Measurements from ENCODE around the gene PPARA.
"Not testable (repeated sequence)": the region's sequence is repeated elsewhere in the genome, so short reads cannot be mapped to it uniquely, and the experiment has no call there.

PPARA gene

DNA sequence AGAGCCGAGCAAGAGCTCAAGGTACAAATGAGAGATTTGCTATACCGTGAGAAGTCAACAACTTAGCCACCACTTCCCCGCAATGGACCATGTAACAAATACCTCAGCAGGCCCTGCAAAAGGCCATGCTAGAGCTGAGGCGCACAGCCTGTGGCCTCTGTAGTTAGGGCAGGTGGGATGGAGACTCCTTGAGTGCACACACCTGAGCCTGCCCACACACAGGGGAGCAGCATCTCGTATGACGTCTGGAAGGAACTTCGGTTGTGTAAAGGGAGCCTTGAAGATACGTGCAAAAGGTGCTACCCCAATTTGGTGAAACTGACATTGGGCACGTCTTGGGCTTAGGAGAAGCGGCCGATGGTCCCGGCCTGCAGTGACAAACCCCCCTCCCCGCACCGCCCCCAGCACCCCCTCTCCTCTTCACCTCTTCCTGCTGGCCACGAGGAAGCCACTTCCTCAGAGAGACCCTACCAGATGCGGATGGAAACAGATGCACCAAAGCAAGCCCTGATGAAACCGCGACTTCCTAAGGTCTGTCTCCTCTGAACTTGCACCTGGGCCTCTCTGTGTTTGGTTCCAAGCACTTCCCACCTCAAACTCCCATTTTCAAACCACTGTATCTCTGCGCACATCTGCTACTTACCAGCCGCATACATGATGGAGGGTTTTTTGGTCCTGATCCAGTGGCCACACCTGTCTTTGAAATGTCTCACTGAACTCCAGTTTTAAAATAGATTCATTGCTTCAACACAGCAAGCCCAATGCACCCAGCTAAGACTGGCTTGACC lies 89.1 kb downstream of the PPARA start:
- in situ Hi-C loops (cut with MboI; ENCODE audit: low sequenced_read_pairs) = no loop called here

DNA sequence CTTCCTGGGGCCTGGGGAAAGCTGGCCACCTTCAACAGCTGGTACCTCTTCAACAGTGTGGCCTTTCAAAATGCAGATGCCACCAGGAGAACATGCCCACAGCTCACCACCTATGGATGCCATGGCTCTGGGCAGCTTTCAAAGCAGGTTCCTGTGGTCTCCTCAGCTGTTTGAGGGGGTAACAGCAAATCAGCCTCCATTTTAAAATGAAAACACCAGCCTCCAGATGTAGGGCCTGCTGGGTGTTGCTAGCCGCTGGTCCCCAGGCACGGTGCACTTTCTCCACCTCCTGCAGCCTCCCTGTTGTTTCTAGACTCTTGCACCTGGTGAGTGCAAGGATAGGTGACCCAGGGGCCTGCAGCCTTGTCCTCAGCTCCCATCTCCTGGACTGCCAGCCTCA lies 89.7 kb downstream of the PPARA start:
- in situ Hi-C loops (cut with MboI; ENCODE audit: low sequenced_read_pairs) = no loop called here

DNA sequence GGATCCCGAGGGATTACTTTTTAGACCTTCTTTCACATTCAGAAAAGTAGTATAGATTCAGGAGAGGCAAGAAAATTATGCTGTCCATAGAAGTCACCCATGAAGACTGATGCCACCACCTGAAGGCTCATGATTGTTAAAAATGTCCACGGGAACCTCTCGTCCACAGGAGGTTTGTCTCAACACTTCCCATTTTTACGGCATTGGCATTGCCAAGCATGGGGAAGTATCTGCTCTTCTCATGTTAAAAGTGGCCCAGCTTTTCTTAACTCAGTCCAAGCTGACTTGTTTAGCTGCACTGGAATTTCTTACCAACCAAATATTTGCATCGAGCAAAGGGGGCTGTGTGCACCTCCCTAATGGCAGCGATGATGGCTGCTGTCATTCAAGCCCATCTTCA lies 90.2 kb downstream of the PPARA start:
- in situ Hi-C loops (cut with MboI; ENCODE audit: low sequenced_read_pairs) = no loop called here

DNA sequence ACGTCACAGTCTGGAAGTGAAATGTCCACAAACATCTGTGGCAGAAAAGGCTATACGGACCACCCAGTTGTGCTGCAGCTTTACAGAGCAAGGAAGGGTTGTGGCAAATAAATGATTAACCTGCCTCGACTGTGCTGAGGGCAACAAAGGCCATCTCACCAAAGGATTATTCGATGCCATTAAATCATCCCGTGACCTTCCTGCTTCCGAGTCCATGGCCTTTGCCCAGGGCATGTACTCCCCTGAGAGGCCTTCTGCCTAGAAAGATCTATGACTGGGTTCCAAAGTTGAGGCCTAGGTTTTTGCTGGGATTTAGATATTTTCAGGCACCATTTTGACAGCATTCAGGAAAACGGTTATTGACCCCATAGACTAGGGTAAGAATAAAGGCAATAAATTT lies 90.6 kb downstream of the PPARA start:
- in situ Hi-C loops (cut with MboI; ENCODE audit: low sequenced_read_pairs) = no loop called here

DNA sequence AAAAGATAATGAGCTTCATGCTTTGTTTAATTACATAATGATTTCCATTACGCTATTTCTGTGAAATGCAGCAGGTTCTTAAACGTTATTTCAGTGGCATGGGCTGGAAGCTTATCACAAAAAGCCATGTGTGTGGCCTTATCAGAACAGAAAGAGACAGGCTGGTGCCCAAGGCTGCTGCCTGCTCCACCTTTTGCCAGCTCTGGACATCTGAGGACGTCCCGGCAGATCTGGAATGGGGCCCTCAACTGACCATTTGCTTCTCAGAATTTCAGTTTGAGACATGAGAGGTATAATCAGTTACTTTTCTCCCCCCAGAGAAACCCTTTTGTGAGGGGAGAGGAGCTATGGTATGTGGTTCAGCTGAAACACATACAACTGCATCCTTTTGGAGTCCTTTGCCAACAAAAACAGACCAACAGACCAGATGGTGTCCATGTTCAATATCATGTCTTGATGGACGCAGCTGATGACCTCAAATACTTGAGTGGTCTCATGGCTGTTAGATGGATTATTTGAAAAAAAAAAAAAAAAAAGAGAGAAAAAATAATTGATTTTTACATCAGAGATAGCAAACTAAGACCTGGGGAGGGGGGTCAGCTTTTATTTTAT lies 91.2 kb downstream of the PPARA start:
- in situ Hi-C loops (cut with MboI; ENCODE audit: low sequenced_read_pairs) = no loop called here

DNA sequence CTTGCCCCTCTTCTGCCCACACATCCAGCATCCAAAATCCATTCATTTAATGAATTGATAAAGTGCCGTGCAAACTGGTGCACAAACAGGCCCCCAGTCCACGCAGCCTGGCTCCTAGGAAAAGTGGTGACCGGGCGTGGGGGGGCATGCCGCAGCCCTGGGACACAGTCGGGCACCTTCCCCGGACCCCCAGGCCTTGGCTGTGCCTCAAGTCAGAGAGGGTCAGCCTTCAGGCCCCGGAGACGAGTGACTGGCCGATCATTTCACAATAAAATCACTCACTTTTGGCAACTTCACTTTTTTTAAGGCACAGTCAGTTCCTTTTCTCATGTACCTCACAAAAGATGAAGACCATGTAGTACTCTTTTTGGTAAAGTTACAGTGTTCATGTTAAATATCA lies 91.8 kb downstream of the PPARA start:
- in situ Hi-C loops (cut with MboI; ENCODE audit: low sequenced_read_pairs) = no loop called here

DNA sequence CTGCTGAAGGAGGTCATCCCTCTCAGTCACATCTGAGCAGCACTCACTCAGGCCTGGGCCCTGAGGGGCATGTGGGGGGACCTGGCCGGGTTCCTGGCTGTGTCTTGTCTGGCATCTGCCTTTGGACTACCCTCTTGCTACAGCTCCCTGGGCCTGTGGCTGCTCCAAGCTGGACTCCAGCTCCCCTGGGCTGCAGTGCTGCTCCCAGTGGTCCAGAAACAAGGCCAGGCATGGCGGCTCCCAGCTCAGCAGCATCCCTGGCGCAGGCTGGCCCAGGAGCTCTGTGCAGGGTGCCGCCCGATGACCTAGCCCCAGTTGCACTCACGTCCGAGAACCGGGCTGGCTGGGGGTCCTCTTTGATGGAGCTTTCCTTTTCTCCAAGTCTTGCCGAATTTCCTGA lies 94.4 kb downstream of the PPARA start:
- in situ Hi-C loops (cut with MboI; ENCODE audit: low sequenced_read_pairs) = no loop called here

DNA sequence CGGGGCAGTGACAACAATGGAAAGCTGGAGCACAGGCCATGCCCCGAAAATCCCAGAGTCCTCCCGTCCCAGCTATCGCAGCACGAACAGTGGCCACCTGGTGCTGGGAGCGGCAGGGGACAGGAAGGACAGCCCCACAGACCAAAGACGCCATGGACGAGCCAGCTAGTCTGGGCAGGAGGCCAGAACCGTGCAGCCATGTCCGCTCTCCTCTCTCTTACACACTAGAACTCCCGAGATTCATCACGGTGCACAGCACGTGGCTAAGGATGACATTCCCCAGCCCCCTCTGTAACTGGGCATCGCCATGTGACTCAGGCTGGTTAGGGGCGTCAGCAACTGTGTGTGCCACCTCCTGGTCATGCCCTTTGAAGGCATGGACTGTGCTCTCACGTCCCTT lies 95.2 kb downstream of the PPARA start:
- in situ Hi-C loops (cut with MboI; ENCODE audit: low sequenced_read_pairs) = no loop called here

DNA sequence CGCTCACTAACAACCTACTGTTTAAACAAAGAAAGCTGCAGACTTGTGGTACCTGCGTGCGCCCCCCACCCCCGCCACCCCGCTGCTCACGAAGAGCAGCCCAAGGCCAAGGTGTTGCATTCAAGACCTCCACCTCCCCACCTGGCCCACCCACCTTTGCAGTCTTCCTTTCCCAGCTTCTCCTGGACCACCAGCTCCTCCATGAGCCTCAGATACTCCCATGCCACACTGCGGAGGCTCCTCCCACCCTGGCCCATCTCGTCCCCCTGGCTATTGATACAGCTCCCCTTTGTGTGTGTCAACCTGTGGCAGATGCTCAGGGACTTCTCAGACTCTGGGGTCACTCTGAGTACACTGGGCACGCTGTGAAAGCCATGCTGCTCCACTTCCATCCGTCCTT lies 95.9 kb downstream of the PPARA start:
- in situ Hi-C loops (cut with MboI; ENCODE audit: low sequenced_read_pairs) = no loop called here

DNA sequence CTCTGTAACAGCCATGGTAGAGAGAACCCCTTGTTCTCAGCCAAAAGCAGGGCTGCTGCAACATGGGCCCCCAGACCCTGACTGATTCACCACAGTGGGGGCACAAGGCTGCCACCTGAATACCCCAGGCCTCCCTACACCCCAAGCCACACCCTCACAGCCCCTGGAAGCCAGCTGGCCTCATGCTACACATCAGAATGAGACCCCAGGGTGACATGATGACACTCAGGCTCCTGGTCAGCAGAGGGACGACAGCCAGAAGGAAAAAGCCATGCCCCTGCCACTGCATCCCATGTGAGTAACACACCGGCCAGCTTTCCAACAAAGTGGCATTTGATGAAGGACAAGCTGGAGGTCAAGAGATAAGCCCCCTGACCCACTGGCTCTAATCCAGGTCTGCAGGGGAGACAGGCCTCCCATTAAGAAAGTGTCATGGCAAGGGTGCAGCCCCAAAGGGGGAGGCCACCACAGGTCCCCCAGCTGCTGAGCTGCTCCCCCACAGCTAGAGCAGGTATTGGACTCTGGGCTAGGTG lies 97.2 kb downstream of the PPARA start:
- in situ Hi-C loops (cut with MboI; ENCODE audit: low sequenced_read_pairs) = no loop called here

DNA sequence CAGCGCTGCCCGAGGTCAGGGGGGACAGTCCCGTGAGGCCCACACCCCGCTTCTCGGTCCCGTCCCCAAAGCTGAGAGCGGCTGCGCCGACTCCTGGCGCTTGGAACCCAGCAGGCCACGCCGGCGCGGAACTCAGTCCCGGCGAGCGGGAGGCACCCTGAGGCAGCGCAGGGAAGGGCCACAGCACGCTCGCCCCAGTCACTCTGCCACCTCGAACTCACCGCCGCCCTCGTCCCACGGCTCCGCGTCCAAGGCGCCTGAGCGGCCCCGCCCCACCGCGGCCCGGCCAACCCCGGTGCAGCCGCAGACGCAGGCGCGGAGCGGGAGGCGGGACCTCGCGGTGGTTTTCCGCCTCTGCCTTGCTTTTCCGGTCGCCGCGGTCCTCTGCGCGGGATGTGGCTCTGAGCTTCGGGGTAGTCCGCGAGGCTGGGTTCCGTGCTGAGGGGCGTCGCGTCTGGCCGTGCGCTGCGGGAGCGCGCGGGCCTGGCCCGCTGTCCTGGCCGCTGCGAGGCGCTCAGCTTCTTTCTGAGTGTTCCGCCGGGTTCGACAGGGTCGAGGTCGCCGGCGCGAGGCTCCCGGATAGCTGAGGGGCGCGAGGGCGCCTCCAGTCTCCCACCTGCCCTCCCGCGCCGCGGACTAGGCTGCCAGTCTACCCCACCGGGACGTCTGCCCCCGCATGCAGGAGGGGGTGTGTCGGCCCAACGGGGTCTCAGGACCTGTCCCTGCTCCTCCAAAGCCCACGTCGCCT lies 99.9 kb downstream of the PPARA start, which contains the start of gene CDPF1:
Gene CDPF1, minus strand, starts transcription at position 259 of the 748 bp plus-strand sequence. CDS start 2,009 bp downstream, outside the sequence.
- in situ Hi-C loops (cut with MboI; ENCODE audit: low sequenced_read_pairs) = no loop called here

DNA sequence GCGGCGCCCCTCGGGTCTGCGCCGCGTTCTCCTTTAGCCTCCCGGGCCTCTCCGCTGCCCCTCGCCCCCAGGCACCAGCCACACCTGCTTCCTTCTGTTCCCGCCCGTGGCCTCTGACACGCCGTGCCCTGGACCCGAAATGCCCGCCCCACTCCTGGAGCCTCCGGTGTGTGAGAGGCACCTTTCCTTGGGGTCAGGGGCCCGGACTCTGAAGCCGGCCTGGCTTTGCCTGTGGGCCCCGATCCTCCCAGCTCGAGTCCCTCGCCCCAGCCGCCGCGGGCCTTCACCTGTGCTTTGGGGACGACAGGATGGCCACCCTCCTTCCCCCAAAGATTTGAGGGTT lies 100.4 kb downstream of the PPARA start:
- in situ Hi-C loops (cut with MboI; ENCODE audit: low sequenced_read_pairs) = no loop called here

DNA sequence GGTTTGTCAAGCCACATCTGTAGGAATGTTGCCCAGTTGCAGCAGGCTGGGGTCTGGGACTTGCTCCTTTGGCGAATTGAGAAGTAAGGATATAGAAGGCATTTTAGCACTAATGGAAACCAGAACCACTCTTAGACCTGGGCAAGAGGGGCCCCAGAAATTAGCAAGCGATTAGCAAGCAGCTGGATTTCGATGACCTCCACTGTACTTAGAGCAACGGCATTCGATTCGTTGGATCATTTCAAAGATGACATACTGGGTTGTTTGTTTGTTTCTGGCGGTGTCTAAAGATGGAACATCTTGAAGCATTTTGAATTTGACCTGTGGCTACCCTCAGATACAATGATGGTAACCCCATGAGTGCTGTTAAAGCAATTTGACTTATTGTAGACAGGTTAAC lies 100.9 kb downstream of the PPARA start:
- in situ Hi-C loops (cut with MboI; ENCODE audit: low sequenced_read_pairs) = no loop called here

DNA sequence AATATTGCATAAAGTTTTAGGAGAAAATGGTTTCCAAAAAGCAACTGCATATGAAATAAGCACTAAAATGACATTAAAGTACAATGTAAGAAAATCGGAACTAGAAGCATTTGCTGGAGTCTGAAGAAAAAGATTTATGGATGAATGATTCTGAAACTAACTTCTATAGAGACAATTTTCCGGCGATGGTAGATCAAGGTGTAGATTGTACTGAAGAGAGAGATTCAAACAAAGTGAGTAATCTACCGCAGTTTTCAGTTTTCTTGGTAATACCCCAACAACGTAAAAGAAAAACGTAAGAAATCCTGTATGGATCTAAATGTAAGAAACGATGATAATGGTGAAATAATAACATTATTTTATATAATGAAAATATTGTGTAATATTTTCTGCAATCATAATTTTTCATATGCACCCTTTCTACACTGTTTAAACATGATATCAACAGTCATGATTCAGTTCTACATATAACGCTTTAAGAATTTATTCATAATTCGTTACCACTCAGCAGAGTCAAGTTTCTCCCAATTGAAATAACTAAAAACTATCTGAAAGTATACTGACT lies 101.6 kb downstream of the PPARA start:
- in situ Hi-C loops (cut with MboI; ENCODE audit: low sequenced_read_pairs) = no loop called here

DNA sequence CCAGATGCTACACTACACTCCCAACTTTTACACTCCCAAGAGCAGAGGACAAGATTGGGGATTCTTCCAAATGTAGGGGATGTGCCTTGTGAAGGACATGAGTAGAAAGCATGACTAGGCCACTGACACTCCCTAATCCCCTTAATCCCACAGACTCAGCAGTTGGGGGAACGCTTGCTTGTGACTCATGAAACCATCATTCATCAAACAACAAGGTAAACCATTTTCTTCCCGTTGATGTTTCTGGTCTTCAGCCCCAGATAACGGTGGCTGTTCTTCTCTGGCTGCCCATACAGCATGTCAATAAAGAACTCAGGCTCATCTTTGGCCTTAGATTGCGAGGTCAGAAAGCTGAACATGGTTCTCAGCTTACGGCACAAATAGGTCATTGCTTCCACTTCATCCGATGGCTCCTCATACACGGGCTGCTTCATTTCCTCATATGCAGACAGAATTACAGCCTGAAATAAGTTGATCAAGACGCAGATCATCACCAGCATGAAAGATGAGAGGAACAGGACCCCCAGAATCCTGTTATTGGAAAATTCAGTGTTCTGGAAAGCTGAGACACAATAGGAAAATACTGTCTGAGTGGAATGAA lies 106.1 kb downstream of the PPARA start:
- in situ Hi-C loops (cut with MboI; ENCODE audit: low sequenced_read_pairs) = no loop called here

DNA sequence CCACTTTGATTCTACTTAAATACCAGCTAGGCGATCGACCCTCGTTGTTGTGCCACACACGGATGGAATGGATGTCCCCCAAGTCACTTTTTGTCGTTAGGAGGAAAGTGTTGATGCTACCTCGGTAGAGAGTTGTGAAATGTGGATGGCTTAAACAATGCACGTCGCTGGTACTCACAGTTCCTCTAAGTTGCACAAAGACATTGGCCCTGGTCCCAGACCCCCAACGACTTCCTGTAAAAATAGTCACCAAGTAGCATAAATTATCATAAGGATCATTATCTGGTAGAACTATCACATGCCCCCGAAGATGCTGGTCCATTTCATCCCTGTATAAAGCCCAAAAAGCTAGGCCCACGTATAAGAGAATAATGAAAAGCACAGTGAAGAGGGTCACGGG lies 109.0 kb downstream of the PPARA start:
- in situ Hi-C loops (cut with MboI; ENCODE audit: low sequenced_read_pairs) = no loop called here

DNA sequence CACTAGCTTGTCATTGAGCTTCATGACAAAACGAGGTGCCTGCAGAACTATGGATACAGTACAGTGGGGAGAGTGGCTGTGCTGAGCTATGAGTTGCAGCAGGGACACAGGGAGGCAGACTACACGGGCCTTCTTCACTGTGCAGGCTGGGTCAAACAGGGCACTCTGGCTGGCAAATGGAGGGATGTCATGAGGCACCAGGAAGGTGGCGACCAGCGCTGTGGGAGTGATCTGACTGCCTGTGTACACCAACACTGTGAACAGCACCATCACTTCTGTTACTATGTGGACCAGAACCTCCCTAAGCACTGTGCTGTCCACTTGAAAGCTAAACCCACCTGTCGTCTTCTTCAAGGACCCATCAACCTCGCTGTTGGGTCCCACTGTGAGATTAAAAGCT lies 109.7 kb downstream of the PPARA start:
- in situ Hi-C loops (cut with MboI; ENCODE audit: low sequenced_read_pairs) = no loop called here

DNA sequence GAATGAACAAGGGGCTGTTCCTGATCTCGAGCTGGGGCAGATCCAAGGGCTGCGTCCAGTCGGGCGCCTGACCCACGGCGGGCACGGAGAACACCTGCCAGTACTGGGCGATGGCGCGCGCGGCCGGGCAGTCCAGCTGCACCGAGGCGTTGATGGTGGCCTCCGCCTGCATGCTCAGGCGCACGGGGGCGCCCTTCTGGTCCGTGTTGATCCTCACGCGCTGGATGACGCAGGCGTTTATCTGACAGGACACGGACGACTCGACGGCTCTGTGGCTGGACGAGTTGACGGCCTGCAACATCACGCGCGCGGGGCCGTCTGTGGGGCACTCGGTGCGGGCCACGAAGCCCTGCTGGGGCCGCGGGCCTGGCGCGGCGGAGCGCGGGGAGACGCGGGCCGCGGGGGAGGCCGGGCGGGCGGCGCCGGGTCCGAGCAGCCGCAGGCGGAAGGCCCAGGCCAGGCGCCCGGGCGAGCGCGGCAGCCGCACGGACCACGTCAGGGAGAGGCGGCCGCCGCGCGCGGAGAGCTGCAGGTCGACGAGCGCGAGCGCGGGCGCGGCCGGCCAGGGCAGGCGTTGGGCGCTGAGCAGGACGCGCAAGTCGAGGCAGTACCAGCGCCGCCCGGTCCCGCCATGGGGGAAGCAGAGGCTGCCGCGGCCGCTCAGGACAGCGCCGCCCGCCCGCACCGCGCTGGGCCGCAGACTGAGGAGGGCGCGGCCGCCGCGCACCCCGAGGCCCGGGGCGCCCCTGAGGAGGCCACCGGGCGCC lies 112.3 kb downstream of the PPARA start:
- in situ Hi-C loops (cut with MboI; ENCODE audit: low sequenced_read_pairs) = no loop called here

DNA sequence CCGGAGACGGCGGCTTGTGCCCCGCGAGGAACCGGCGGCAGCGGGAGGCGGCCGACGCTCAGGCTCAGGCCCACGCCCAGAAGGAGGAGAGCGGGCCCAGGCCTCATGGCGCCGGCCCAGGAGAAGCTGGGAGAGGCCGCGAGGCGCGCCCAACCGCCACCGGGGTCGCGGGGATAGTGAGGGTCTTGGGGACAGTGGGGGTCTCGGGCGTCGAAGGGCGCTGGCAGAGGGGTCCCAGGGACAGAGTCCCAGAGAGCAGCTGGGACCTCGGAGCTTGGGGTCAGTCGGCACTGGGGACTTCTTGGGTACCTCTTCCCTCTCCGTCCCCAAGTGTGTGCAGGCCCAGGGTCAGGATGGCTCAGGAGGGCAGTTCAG lies 112.9 kb downstream of the PPARA start, which contains the start of gene PKDREJ:
Gene PKDREJ, minus strand, starts transcription at position 128 of the 375 bp plus-strand sequence. Its CDS starts 21 bp downstream, at position 107.
- in situ Hi-C loops (cut with MboI; ENCODE audit: low sequenced_read_pairs) = no loop called here

DNA sequence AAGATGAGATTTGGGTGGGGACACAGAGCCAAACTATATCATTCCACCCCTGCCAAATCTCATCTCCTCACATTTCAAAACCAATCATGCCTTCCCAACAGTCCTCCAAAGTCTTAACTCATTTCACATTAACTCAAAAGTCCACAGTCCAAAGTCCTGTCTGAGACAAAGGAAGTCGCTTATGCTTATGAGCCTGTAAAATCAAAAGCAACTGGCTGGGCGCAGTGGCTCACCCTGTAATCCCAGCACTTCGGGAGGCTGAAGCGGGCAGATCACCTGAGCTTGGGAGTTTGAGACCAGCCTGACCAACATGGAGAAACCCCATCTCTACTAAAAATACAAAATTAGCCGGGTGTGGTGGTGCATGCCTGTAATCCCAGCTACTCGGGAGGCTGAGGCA lies 114.2 kb downstream of the PPARA start:
- in situ Hi-C loops (cut with MboI; ENCODE audit: low sequenced_read_pairs) = not testable (repeated sequence)

Measured in HL-60/S4 treated with phorbol 12-myristate 13-acetate at 8.2 ng/mL for 4 days and 3 days (cell line).